ENCODE measurements around the gene NDUFV1.
A peak's percentile ranks its signal among the peaks of the same experiment; 100 is the strongest.
"Not testable (repeated sequence)": the region's sequence is repeated elsewhere in the genome, so short reads cannot be mapped to it uniquely, and the experiment has no call there.

NDUFV1 gene

GRCh38 chr11:67656278-67656922, 49.7 kb downstream of the NDUFV1 start:
- H3K9ac ChIP-seq (ENCODE audit: low read length in 5 of 5), result no peak overlapping the region
- no peak overlapping the region for H3K4me3 ChIP-seq (ENCODE audit: low read depth in 1 of 5, low read length in 5 of 5)
- no peaks in the 10 kb centered on the region for H3K36me3 ChIP-seq (ENCODE audit: control insufficient read depth in 5 of 5, insufficient read depth in 5 of 5, low read length in 5 of 5)
- peaks cover 0 to 10% (median 0%) of the 10 kb centered on the region in 5 donors for H3K27me3 ChIP-seq (ENCODE audit: control insufficient read depth in 5 of 5, insufficient read depth in 4 of 5, low read length in 5 of 5)
- H3K4me1 ChIP-seq (ENCODE audit: control insufficient read depth in 5 of 5, insufficient read depth in 5 of 5, low read length in 5 of 5), result peaks cover 0 to 3% (median 0%) of the 10 kb centered on the region in 5 donors
- H3K27ac ChIP-seq (ENCODE audit: low read depth, low read length), result no peak overlapping the region
- H3K9me3 ChIP-seq (ENCODE audit: control insufficient read depth in 5 of 5, low read length in 5 of 5), result no peaks in the 10 kb centered on the region

GRCh38 chr11:67657300-67657699, 50.6 kb downstream of the NDUFV1 start:
- no peaks in the 10 kb centered on the region for H3K36me3 ChIP-seq (ENCODE audit: control insufficient read depth in 5 of 5, insufficient read depth in 5 of 5, low read length in 5 of 5)
- H3K27ac ChIP-seq (ENCODE audit: low read depth, low read length), result no peak overlapping the region
- H3K4me3 ChIP-seq (ENCODE audit: low read depth in 1 of 5, low read length in 5 of 5), result no peak overlapping the region

GRCh38 chr11:67659651-67660165, 53.0 kb downstream of the NDUFV1 start:
- H3K4me1 ChIP-seq (ENCODE audit: control insufficient read depth in 5 of 5, insufficient read depth in 5 of 5, low read length in 5 of 5); H3K4me3 ChIP-seq (ENCODE audit: low read depth in 1 of 5, low read length in 5 of 5); H3K27ac ChIP-seq (ENCODE audit: low read depth, low read length); H3K36me3 ChIP-seq (ENCODE audit: control insufficient read depth in 5 of 5, insufficient read depth in 5 of 5, low read length in 5 of 5); H3K9me3 ChIP-seq (ENCODE audit: control insufficient read depth in 5 of 5, low read length in 5 of 5); H3K9ac ChIP-seq (ENCODE audit: low read length in 5 of 5); H3K27me3 ChIP-seq (ENCODE audit: control insufficient read depth in 5 of 5, insufficient read depth in 4 of 5, low read length in 5 of 5): not testable (repeated sequence)

More at GRCh38 chr11:67657300-67657699, 50.6 kb downstream of the NDUFV1 start:
- Histone ChIP-seq H3K27me3 (ENCODE audit: control insufficient read depth in 5 of 5, insufficient read depth in 4 of 5, low read length in 5 of 5) (peaks cover 0 to 9% (median 0%) of the 10 kb centered on the region in 5 donors), H3K4me1 (ENCODE audit: control insufficient read depth in 5 of 5, insufficient read depth in 5 of 5, low read length in 5 of 5) (peaks cover 0 to 3% (median 0%) of the 10 kb centered on the region in 5 donors), H3K9me3 (ENCODE audit: control insufficient read depth in 5 of 5, low read length in 5 of 5) (no peaks in the 10 kb centered on the region), H3K9ac (ENCODE audit: low read length in 5 of 5) (peak overlapping the region in 1 of 5 donors; percentile 10)

GRCh38 chr11:67660752-67661151, 54.0 kb downstream of the NDUFV1 start:
- not testable (repeated sequence) for H3K4me1 ChIP-seq (ENCODE audit: control insufficient read depth in 5 of 5, insufficient read depth in 5 of 5, low read length in 5 of 5); H3K4me3 ChIP-seq (ENCODE audit: low read depth in 1 of 5, low read length in 5 of 5); H3K36me3 ChIP-seq (ENCODE audit: control insufficient read depth in 5 of 5, insufficient read depth in 5 of 5, low read length in 5 of 5); H3K27ac ChIP-seq (ENCODE audit: low read depth, low read length); H3K27me3 ChIP-seq (ENCODE audit: control insufficient read depth in 5 of 5, insufficient read depth in 4 of 5, low read length in 5 of 5); H3K9ac ChIP-seq (ENCODE audit: low read length in 5 of 5); H3K9me3 ChIP-seq (ENCODE audit: control insufficient read depth in 5 of 5, low read length in 5 of 5)

All from subcutaneous abdominal adipose tissue (tissue), 5 donors.